Embryonic facial prominence (tissue), 1 donor: ENCODE results near the gene RCAN3.

Source experiments
- DNase-seq: peaks from one replicate; pipeline ENCODE4 v3.0.0-alpha.2; 2016; ENCODE audit errors: extremely low spot score

The RCAN3 gene

GRCh38 chr1:24578846-24579245 is 76.2 kb downstream of the RCAN3 start:
- DNase-seq: no peak

GRCh38 chr1:24580756-24581155 is 78.1 kb downstream of the RCAN3 start:
- no peak for DNase-seq

- no peak for DNase-seq
Measured at GRCh38 chr1:24584171-24584647, 81.6 kb downstream of the RCAN3 start.

- DNase-seq: no peak
Measured at GRCh38 chr1:24586119-24586518, 83.5 kb downstream of the RCAN3 start.

- no peak for DNase-seq
Measured at GRCh38 chr1:24586970-24587820, 84.6 kb downstream of the RCAN3 start.

- DNase-seq: no peak
Measured at GRCh38 chr1:24588573-24588972, 85.9 kb downstream of the RCAN3 start.

GRCh38 chr1:24589200-24589599 is 86.6 kb downstream of the RCAN3 start:
- no peak for DNase-seq
